ENCODE data around the gene POU2AF2. TPM values are rescaled to one million over a fixed set of nuclear protein-coding genes. Genes with fewer than 3 reads are reported as not detected.
"Not testable (repeated sequence)": the region's sequence is repeated elsewhere in the genome, so short reads cannot be mapped to it uniquely, and the experiment has no call there.

The POU2AF2 gene, protein sequence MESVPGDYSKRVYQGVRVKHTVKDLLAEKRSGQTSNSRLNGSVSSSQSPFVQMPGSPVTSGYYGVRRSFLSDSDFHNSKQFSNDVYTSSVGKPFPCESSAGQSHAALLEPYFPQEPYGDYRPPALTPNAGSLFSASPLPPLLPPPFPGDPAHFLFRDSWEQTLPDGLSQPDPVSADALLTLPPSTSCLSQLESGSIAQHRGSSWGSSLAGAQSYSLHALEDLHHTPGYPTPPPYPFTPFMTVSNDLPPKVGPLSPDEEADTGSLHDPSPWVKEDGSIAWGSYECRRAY
- total RNA-seq, result not detected

DNA sequence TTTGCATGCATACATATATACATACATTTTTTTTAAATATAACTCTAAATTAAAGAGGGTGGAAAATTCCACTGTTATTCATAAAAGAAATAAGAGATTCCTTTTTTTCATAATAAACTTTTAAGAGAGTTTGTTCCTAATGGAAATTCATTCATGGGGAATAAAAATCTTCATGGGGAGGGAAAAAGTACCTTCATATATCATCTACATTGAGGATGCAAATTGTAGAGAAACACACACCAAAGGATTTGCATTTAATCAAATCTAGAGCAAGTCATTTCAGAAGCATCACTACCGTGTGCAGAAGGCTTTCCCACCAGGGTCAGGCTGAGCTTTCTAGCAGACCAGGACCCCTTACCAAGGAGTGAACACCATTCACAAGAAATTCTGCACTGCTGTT lies at the start of gene POU2AF2:
TSS of gene POU2AF2 (plus strand) at position 301 of the 400 bp plus-strand sequence. CDS start 129 bp downstream, outside the sequence.
- H3K4me1 Mint-ChIP-seq (ENCODE audit: low read depth), result no peaks in the 10 kb centered on the region
- intact Hi-C loops (cut with micrococcal nuclease), result no loop called here
- DNase-seq, result no peak
- H3K9me3 Mint-ChIP-seq, result no peaks in the 10 kb centered on the region
- CTCF ChIA-PET, result no interaction called here
- H3K4me3 Mint-ChIP-seq, result no peak within 1 kb of the TSS
- no peak within 1 kb of the TSS for H3K27ac Mint-ChIP-seq
- H3K27me3 Mint-ChIP-seq (ENCODE audit: low read depth), result peaks cover 20% of the 10 kb centered on the region
- no peaks in the 10 kb centered on the region for H3K36me3 Mint-ChIP-seq (ENCODE audit: low read depth)

DNA sequence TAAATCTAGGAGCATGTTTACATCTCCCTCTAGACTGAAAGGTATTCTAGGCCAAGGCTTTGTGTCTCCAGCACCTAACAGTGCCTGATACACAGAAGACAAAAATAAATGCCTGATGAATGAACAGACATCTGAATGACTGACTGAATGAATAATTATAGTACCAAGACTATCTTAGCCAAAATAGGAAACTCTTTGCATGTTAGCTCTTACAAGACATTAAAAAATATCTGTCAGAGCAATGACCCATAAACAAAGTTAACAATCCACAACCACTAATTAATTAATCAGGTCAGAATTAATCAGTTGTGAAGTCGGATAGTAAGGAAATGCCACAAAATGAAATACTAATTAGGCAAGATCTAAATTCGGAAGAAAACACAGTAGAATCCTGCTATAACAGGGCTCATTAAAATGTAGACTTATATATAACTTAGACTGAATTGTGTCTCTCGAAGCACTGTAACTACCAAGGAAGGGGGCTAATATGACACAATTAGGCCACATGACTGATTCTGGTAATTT lies 45.5 kb upstream of the POU2AF2 start:
- no peak overlapping the region for H3K4me3 Mint-ChIP-seq
- H3K27me3 Mint-ChIP-seq (ENCODE audit: low read depth), result peaks cover 4% of the 10 kb centered on the region
- intact Hi-C loops (cut with micrococcal nuclease), result no loop called here
- CTCF ChIA-PET, result no interaction called here
- H3K36me3 Mint-ChIP-seq (ENCODE audit: low read depth), result no peaks in the 10 kb centered on the region
- H3K9me3 Mint-ChIP-seq, result no peaks in the 10 kb centered on the region
- no peaks in the 10 kb centered on the region for H3K4me1 Mint-ChIP-seq (ENCODE audit: low read depth)
- no peak overlapping the region for H3K27ac Mint-ChIP-seq
- DNase-seq, result no peak

DNA sequence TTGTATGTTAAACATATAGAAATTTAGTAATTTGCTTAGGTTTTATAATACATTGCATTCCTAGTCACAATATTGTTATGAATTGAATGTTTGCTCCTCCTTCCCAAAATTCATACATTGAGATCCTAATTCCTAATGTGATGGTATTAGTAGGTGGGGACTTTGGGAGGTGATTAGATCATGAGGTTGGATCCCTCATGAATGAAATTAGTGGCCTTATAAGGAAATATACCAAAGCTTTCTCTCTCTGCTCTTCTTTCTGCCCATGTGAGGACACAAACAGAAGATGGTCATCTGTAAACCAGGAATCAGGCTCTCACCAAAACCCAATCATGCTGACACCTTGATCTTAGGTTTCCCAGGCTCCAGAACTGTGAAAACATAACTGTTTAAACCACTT lies 41.3 kb upstream of the POU2AF2 start:
- Mint-ChIP-seq H3K27me3 (ENCODE audit: low read depth) (peaks cover 8% of the 10 kb centered on the region), H3K36me3 (ENCODE audit: low read depth) (no peaks in the 10 kb centered on the region), H3K4me1 (ENCODE audit: low read depth) (no peaks in the 10 kb centered on the region), H3K9me3 (no peaks in the 10 kb centered on the region), H3K27ac (no peak overlapping the region), H3K4me3 (no peak overlapping the region)
- intact Hi-C loops (cut with micrococcal nuclease), result no loop called here
- DNase-seq, result no peak
- CTCF ChIA-PET, result interaction anchor here (0.5 to 1.8 kb wide), 2 partner anchors 26 to 145 kb away, joined by 4 to 5 read pairs; no protein-coding TSS in a partner anchor

DNA sequence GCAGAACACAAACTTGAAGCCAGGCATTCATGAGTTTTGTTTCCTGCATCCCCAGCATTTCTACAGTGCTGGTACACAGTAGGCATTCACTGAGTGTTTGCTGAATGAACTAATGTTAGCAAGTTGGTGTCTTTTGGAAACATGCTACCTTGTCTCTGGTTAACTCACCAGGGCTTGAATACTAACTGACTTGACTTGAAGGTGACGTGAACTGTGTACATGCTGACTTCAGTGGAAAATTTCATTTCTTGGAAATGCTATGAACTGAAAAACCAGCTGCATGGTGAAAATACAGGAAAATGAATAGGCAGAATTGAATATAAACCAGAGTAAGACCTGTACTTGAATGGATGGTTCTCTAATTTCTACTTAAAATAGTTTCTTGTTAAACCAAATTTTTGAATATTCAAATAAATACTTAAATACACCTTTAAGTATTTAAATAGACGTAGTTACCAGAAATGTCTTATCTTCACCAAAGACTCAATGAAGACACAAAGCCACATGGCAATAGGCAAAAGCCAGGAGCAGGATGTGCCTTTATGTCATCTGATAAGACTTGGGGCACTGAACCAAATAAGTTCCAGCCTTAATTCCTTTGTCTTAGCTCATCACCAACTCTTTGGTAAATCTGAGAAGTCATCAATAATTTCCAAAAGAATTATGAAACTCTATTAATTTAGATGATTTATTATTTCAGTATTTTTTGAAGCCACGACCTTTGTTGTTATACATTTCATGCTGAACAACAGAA lies 39.7 kb upstream of the POU2AF2 start:
- H3K4me3 Mint-ChIP-seq, result no peak overlapping the region
- no peaks in the 10 kb centered on the region for H3K4me1 Mint-ChIP-seq (ENCODE audit: low read depth)
- H3K36me3 Mint-ChIP-seq (ENCODE audit: low read depth), result no peaks in the 10 kb centered on the region
- no peak for DNase-seq
- H3K27ac Mint-ChIP-seq, result no peak overlapping the region
- intact Hi-C loops (cut with micrococcal nuclease), result no loop called here
- CTCF ChIA-PET, result interaction anchor here (0.6 kb wide), 1 partner anchor 118 kb away, joined by 3 read pairs; no protein-coding TSS in a partner anchor
- H3K9me3 Mint-ChIP-seq, result no peaks in the 10 kb centered on the region
- H3K27me3 Mint-ChIP-seq (ENCODE audit: low read depth), result peaks cover 8% of the 10 kb centered on the region

DNA sequence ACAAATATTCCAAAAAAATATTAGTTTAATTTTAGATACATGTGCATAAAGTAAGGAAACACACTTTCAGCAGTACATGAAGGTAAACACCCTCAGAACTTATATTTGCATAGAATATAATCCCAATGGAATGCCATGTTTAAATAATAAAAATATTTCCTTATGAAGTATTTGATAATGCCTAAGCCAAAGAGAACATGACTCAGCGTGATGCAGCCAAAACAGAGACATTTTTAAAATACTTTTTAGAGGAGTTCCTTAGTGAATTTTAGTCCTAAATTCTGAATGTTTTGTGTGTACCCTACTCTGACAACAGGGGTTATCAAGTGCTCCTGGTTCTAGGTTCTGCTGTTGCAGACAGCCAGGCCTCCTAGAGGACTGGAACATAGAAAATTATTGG lies 39.1 kb upstream of the POU2AF2 start:
- Mint-ChIP-seq H3K4me1 (ENCODE audit: low read depth) (no peaks in the 10 kb centered on the region), H3K36me3 (ENCODE audit: low read depth) (no peaks in the 10 kb centered on the region), H3K27ac (no peak overlapping the region), H3K27me3 (ENCODE audit: low read depth) (peaks cover 8% of the 10 kb centered on the region), H3K4me3 (no peak overlapping the region), H3K9me3 (no peaks in the 10 kb centered on the region)
- CTCF ChIA-PET, result no interaction called here
- DNase-seq, result no peak
- intact Hi-C loops (cut with micrococcal nuclease), result no loop called here

DNA sequence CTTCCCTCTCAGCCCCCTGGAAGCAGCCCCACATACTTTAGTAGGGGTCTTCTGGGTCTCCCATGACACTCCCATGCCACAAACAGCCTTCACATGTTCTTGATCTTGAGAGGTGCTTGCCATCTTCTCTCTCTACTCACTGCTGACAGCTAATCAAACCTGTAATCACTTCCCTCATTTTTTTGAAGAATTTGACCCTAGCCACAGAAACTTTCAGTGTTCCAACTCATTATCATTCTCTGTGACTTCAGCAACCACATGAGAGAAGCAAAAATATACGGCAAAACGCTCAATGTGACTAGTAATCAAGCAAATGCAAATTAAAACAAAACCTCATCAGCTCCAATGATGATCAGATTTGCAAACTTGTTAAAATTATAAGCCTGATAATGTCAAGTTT lies 38.3 kb upstream of the POU2AF2 start:
- Mint-ChIP-seq H3K9me3 (no peaks in the 10 kb centered on the region), H3K4me1 (ENCODE audit: low read depth) (no peaks in the 10 kb centered on the region), H3K27ac (no peak overlapping the region), H3K27me3 (ENCODE audit: low read depth) (peaks cover 8% of the 10 kb centered on the region), H3K4me3 (no peak overlapping the region), H3K36me3 (ENCODE audit: low read depth) (no peaks in the 10 kb centered on the region)
- DNase-seq, result no peak
- CTCF ChIA-PET, result no interaction called here
- intact Hi-C loops (cut with micrococcal nuclease), result no loop called here

DNA sequence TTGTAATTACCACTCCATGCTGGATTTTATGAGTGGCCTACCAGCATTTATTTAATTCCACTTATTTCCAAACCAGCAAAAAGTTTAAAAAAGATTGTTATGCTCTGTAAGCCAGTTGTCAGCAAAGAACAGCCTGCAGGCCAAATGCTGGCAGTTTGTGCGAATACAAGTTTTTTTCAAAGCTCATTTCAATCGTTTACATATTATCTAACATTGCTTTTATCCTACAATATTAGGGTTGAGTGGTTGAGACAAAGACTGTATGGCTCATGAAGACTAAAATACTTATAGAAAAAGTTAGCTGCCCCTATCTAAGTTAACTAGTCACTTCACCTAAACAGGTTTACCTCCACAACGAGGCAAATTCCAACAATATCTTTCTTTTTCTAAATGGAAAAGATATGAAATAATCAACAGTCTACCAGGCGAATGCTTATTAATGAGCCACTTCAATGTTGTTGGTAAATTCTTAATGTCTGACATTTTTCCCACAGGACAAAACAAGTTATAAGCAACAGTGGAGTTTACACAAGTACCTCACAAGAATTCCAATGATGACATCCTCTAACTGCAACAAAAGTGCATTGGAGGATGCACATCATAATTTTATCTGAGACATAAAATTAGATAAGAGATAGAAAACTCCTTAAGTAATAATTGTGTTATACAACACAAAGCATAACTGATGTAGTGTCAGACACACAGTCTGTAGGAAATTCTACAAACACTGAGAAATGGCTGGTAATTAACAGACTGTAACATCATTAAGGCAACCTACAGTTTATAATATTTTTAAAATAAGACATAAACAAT lies 35.8 kb upstream of the POU2AF2 start:
- Mint-ChIP-seq H3K36me3 (ENCODE audit: low read depth) (no peaks in the 10 kb centered on the region), H3K27me3 (ENCODE audit: low read depth) (peaks cover 7% of the 10 kb centered on the region), H3K4me3 (no peak overlapping the region), H3K27ac (no peak overlapping the region), H3K9me3 (no peaks in the 10 kb centered on the region), H3K4me1 (ENCODE audit: low read depth) (no peaks in the 10 kb centered on the region)
- DNase-seq, result no peak
- intact Hi-C loops (cut with micrococcal nuclease), result no loop called here
- CTCF ChIA-PET, result interaction anchor here (1.1 kb wide), 1 partner anchor 765 kb away, joined by 3 read pairs; no protein-coding TSS in a partner anchor

DNA sequence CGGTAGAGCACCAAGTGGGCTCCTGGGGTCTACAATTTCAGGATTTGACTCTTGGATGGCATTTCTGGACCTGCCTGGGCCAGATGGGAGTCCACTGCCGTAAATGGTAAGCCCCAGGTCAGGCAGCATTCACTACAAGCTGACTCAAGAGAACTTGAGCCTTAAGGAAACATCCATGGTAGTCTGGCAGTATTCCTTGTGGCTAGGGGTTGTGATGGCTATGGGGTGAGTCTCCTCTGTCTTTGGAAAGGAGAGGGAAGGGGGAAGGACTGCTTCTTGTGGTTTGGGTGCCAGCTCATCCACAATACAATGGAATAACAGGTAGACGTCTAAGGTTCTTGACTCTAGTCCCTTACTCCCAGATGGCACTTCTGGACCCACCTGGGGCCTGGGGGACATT lies 32.3 kb upstream of the POU2AF2 start:
- H3K4me3 Mint-ChIP-seq, result no peak overlapping the region
- no peaks in the 10 kb centered on the region for H3K4me1 Mint-ChIP-seq (ENCODE audit: low read depth)
- H3K27ac Mint-ChIP-seq, result no peak overlapping the region
- H3K9me3 Mint-ChIP-seq, result no peaks in the 10 kb centered on the region
- intact Hi-C loops (cut with micrococcal nuclease), result no loop called here
- no peak for DNase-seq
- peaks cover 6% of the 10 kb centered on the region for H3K27me3 Mint-ChIP-seq (ENCODE audit: low read depth)
- H3K36me3 Mint-ChIP-seq (ENCODE audit: low read depth), result no peaks in the 10 kb centered on the region
- CTCF ChIA-PET, result no interaction called here

DNA sequence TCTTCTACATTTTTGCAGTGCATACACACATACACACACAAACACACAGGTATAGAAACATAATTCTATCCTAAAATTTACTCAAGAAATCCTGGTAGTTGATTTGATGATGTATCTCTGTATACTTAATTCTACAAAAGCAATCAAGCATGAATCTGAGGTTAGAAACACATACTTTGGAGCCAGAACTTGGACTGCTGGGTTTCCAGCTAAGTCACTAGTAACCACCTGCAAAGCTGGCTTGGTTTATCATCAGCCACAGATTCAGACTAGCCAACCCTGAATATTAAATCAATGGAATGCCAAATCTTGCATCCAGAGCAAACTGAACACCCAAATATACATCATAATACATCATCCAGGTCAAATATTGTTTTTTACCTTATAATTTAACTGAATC lies 24.8 kb upstream of the POU2AF2 start:
- Mint-ChIP-seq H3K27me3 (ENCODE audit: low read depth) (peaks cover 18% of the 10 kb centered on the region), H3K27ac (no peak overlapping the region), H3K9me3 (no peaks in the 10 kb centered on the region), H3K36me3 (ENCODE audit: low read depth) (no peaks in the 10 kb centered on the region), H3K4me3 (no peak overlapping the region), H3K4me1 (ENCODE audit: low read depth) (peaks cover 8% of the 10 kb centered on the region)
- intact Hi-C loops (cut with micrococcal nuclease), result loop anchor here (10.0 kb wide), 1 partner anchor 446 kb away; no protein-coding TSS in a partner anchor
- CTCF ChIA-PET, result interaction anchor here (1.4 kb wide), 1 partner anchor 9 kb away, joined by 3 read pairs; no protein-coding TSS in a partner anchor
- DNase-seq, result no peak

DNA sequence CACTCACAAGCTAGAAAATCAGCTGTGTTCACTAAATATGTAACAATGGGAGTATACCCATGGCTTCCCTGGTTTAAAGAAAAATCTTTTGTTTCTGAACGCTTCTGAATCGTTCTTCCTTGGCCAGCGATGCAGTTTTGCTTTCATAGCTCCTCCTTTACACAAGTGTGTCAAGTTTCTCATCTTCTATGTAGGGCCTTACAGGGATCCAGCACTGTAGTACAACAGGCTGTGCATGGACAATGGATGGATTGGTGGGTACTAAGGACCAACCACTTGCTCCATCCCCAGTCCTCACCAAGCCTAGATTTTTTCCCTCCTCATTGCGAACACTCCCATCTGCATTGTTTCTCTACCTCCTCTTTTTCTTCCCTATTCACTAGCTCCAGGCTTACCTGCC lies 24.3 kb upstream of the POU2AF2 start:
- Mint-ChIP-seq H3K27me3 (ENCODE audit: low read depth) (peaks cover 18% of the 10 kb centered on the region), H3K4me3 (no peak overlapping the region), H3K4me1 (ENCODE audit: low read depth) (peaks cover 8% of the 10 kb centered on the region), H3K27ac (no peak overlapping the region), H3K36me3 (ENCODE audit: low read depth) (no peaks in the 10 kb centered on the region), H3K9me3 (no peaks in the 10 kb centered on the region)
- CTCF ChIA-PET, result interaction anchor here (0.6 to 1.4 kb wide), 2 partner anchors 9 to 749 kb away, joined by 3 to 6 read pairs; no protein-coding TSS in a partner anchor
- intact Hi-C loops (cut with micrococcal nuclease), result loop anchor here (10.0 kb wide), 1 partner anchor 446 kb away; no protein-coding TSS in a partner anchor
- no peak for DNase-seq

DNA sequence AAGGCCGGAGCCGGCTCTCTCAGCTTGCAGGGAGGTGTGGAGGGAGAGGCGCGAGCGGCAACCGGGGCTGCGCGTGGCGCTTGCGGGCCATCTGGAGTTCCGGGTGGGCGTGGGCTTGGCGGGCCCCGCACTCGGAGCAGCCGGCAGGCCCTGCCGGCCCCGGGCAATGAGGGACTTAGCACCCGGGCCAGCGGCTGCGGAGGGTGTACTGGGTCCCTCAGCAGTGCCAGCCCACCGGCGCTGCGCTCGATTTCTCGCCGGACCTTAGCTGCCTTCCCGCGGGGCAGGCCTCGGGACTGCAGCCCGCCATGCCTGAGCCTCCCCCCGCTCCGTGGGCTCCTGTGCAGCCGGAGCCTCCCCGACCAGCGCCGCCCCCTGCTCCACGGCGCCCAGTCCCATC lies 23.6 kb upstream of the POU2AF2 start:
- H3K4me3 Mint-ChIP-seq; DNase-seq; H3K36me3 Mint-ChIP-seq (ENCODE audit: low read depth); H3K27ac Mint-ChIP-seq; H3K9me3 Mint-ChIP-seq; H3K4me1 Mint-ChIP-seq (ENCODE audit: low read depth): not testable (repeated sequence)
- CTCF ChIA-PET, result interaction anchor here (1.4 kb wide), 1 partner anchor 8 kb away, joined by 3 read pairs; no protein-coding TSS in a partner anchor
- intact Hi-C loops (cut with micrococcal nuclease), result loop anchor here (10.0 kb wide), 1 partner anchor 447 kb away; no protein-coding TSS in a partner anchor
- peaks cover 18% of the 10 kb centered on the region for H3K27me3 Mint-ChIP-seq (ENCODE audit: low read depth)

All from activated naive CD4-positive, alpha-beta T cell treated with anti-CD3 and anti-CD28 coated beads for 36 hours (primary cell).